ENCODE results near the gene CASP6.
A peak's percentile ranks its signal among the peaks of the same experiment; 100 is the strongest.
"Not testable (repeated sequence)": the region's sequence is repeated elsewhere in the genome, so short reads cannot be mapped to it uniquely, and the experiment has no call there.

The CASP6 gene

GRCh38 chr4:109719604-109720003 is 16.4 kb upstream of the CASP6 start:
- no peak for DNase-seq (ENCODE audit: low spot score)

GRCh38 chr4:109718759-109719158 is 15.5 kb upstream of the CASP6 start:
- no peak for DNase-seq (ENCODE audit: low spot score)

GRCh38 chr4:109713500-109713899 is 10.3 kb upstream of the CASP6 start:
- no peak for DNase-seq (ENCODE audit: low spot score)

GRCh38 chr4:109708990-109709389 is 5.7 kb upstream of the CASP6 start:
- no peak for DNase-seq (ENCODE audit: low spot score)

GRCh38 chr4:109708435-109708834 is 5.2 kb upstream of the CASP6 start:
- DNase-seq (ENCODE audit: low spot score): no peak

GRCh38 chr4:109703664-109704361 is 568 bp upstream of the CASP6 start:
- DNase-seq (ENCODE audit: low spot score): no peak

- no peak for DNase-seq (ENCODE audit: low spot score)
Observed at GRCh38 chr4:109701566-109702410, 1.5 kb downstream of the CASP6 start.

GRCh38 chr4:109699553-109700225 is 3.6 kb downstream of the CASP6 start:
- DNase-seq (ENCODE audit: low spot score): no peak

- no peak for DNase-seq (ENCODE audit: low spot score)
Observed at GRCh38 chr4:109698656-109699055, 4.6 kb downstream of the CASP6 start.

- DNase-seq (ENCODE audit: low spot score): no peak
Observed at GRCh38 chr4:109691411-109691920, 11.8 kb downstream of the CASP6 start.

- DNase-seq (ENCODE audit: low spot score): peak; percentile 24
Observed at GRCh38 chr4:109690690-109691410, 12.4 kb downstream of the CASP6 start.

GRCh38 chr4:109684727-109685126 is 18.5 kb downstream of the CASP6 start:
- DNase-seq (ENCODE audit: low spot score): no peak

- DNase-seq (ENCODE audit: low spot score): no peak
Observed at GRCh38 chr4:109683621-109684253, 19.5 kb downstream of the CASP6 start.

GRCh38 chr4:109682875-109683274 is 20.4 kb downstream of the CASP6 start:
- no peak for DNase-seq (ENCODE audit: low spot score)

GRCh38 chr4:109678925-109679324 is 24.3 kb downstream of the CASP6 start:
- DNase-seq (ENCODE audit: low spot score): not testable (repeated sequence)

- DNase-seq (ENCODE audit: low spot score): not testable (repeated sequence)
Observed at GRCh38 chr4:109678472-109678871, 24.8 kb downstream of the CASP6 start.

GRCh38 chr4:109676886-109677285 is 26.4 kb downstream of the CASP6 start:
- no peak for DNase-seq (ENCODE audit: low spot score)

GRCh38 chr4:109675843-109676242 is 27.4 kb downstream of the CASP6 start:
- DNase-seq (ENCODE audit: low spot score): no peak

GRCh38 chr4:109675181-109675580 is 28.1 kb downstream of the CASP6 start:
- DNase-seq (ENCODE audit: low spot score): no peak

GRCh38 chr4:109673303-109673702 is 29.9 kb downstream of the CASP6 start:
- DNase-seq (ENCODE audit: low spot score): no peak

- no peak for DNase-seq (ENCODE audit: low spot score)
Observed at GRCh38 chr4:109672169-109672930, 30.9 kb downstream of the CASP6 start.
